Fibroblast of lung (primary cell): ENCODE results near the gene TP63.

Source experiments
- CTCF ChIP-seq, 2 donors: IDR thresholded peaks in 1 of 2; conservative IDR thresholded peaks in 1 of 2; 1 replicate in 1 of 2; 2 replicates in 1 of 2; pipeline ENCODE4 v1.5.1; 2011 to 2012; ENCODE audit warnings: low read length in 2 of 2, control low read depth in 1 of 2, inconsistent platforms in 1 of 2, low read depth in 1 of 2, mild to moderate bottlenecking in 1 of 2
- EZH2 ChIP-seq: IDR thresholded peaks from 2 replicates; pipeline ENCODE4 v1.5.1; 2012; ENCODE audit warnings: low read length, control low read depth, mild to moderate bottlenecking; ENCODE audit errors: missing control alignments

GRCh38 chr3:189820365-189820720 lies 189.2 kb downstream of the TP63 start:
- TF ChIP-seq CTCF (conservative IDR thresholded peaks at IDR 0.05 in 1 of 2, IDR thresholded peaks at IDR 0.05 in 1 of 2; ENCODE audit: low read depth in 1 of 2, low read length in 2 of 2) (no peak), EZH2 (no peak)
